WTC11 (cell line): ENCODE data around the gene NT5C3B. TPM values are rescaled to one million over a fixed set of nuclear protein-coding genes. Genes with fewer than 3 reads are reported as not detected.

Source experiments
- ATAC-seq: fragments of 200-7000 bp; cut with Tn5 transposase; 2 replicates; pipeline ENCODE4 v1.10.0; 2021; ENCODE audit warnings: mild to moderate bottlenecking, moderate library complexity
- CTCF ChIA-PET: fragments of 300-600 bp; sonication (Branson Sonifier 250); formaldehyde crosslinking; loops from one replicate; lab custom pipeline; 2021; ENCODE audit warnings: antibody characterized with exemption; lab: Charles Lee
- POLR2A ChIA-PET: fragments of 350-600 bp; sonication (Branson Sonifier 250); formaldehyde crosslinking; loops from one replicate; lab custom pipeline; 2021; ENCODE audit warnings: antibody characterized with exemption; lab: Charles Lee
- DNase-seq: peaks from one replicate; pipeline ENCODE4 v3.0.0; 2021; ENCODE audit warnings: low spot score
- H3K27ac Mint-ChIP-seq: 2 replicates; pipeline ENCODE4 v1.8.0; 2021; ENCODE audit warnings: mixed read lengths
- H3K27me3 Mint-ChIP-seq: 2 replicates; pipeline ENCODE4 v1.8.0; 2021; ENCODE audit warnings: low read depth, mild to moderate bottlenecking, moderate library complexity, mixed read lengths
- H3K36me3 Mint-ChIP-seq: 2 replicates; pipeline ENCODE4 v1.8.0; 2021; ENCODE audit warnings: mixed read lengths
- H3K4me1 Mint-ChIP-seq: 2 replicates; pipeline ENCODE4 v1.8.0; 2022; ENCODE audit warnings: mixed read lengths
- H3K4me3 Mint-ChIP-seq: 2 replicates; pipeline ENCODE4 v1.8.0; 2021; ENCODE audit warnings: mild to moderate bottlenecking, moderate library complexity, mixed read lengths
- H3K9me3 Mint-ChIP-seq: 2 replicates; pipeline ENCODE4 v1.8.0; 2021; ENCODE audit warnings: mixed read lengths
- ETV6 ChIP-seq: sonication (generic); formaldehyde crosslinking; IDR thresholded peaks from 2 replicates; pipeline ENCODE4 v1.8.1; 2022; ENCODE audit warnings: mild to moderate bottlenecking, missing genetic modification reagents
- GABPB1 ChIP-seq: sonication (generic); formaldehyde crosslinking; IDR thresholded peaks from 2 replicates; pipeline ENCODE4 v1.8.1; 2023; ENCODE audit warnings: mild to moderate bottlenecking, missing genetic modification reagents
- GRHL2 ChIP-seq: fragments of 250-450 bp; sonication (Bioruptor Pico); IDR thresholded peaks from 2 replicates; pipeline ENCODE4 v1.8.0; 2022; ENCODE audit warnings: mild to moderate bottlenecking, moderate library complexity; ENCODE audit not compliant: insufficient replicate concordance, severe bottlenecking
- GTF2I ChIP-seq: fragments of 250-450 bp; sonication (Bioruptor Pico); conservative IDR thresholded peaks from 2 replicates; pipeline ENCODE4 v1.4.0; 2021; ENCODE audit warnings: mild to moderate bottlenecking
- JAZF1 ChIP-seq: fragments of 250-450 bp; sonication (Bioruptor Pico); IDR thresholded peaks from 2 replicates; pipeline ENCODE4 v1.9.0; 2021; ENCODE audit warnings: moderate library complexity, mild to moderate bottlenecking, inconsistent platforms
- NFATC4 ChIP-seq: fragments of 250-450 bp; sonication (Bioruptor Pico); IDR thresholded peaks from 2 replicates; pipeline ENCODE4 v1.9.0; 2021; ENCODE audit warnings: mild to moderate bottlenecking
- NFE2L1 ChIP-seq: sonication (generic); formaldehyde crosslinking; IDR thresholded peaks from 2 replicates; pipeline ENCODE4 v1.8.1; 2023; ENCODE audit warnings: missing genetic modification reagents
- SOX15 ChIP-seq: fragments of 250-450 bp; sonication (Bioruptor Pico); IDR thresholded peaks from 2 replicates; pipeline ENCODE4 v1.9.0; 2021; ENCODE audit warnings: mild to moderate bottlenecking
- TP53 ChIP-seq: sonication (generic); formaldehyde crosslinking; IDR thresholded peaks from 2 replicates; pipeline ENCODE4 v1.8.1; 2023; ENCODE audit warnings: mild to moderate bottlenecking, missing genetic modification reagents
- ZNF121 ChIP-seq: sonication (generic); formaldehyde crosslinking; IDR thresholded peaks from 2 replicates; pipeline ENCODE4 v1.8.0; 2023; ENCODE audit warnings: missing genetic modification reagents
- ZNF416 ChIP-seq: fragments of 250-450 bp; sonication (Bioruptor Pico); IDR thresholded peaks from 2 replicates; pipeline ENCODE4 v1.9.0; 2021; ENCODE audit warnings: mild to moderate bottlenecking, inconsistent platforms
- total RNA-seq: library from RNA; stranded (reverse); gene quantifications from 3 replicates; pipeline ENCODE4 v1.2.3, GENCODE V29; 2021
- TF ChIP-seq, protein P1 (sequence below): sonication (generic); formaldehyde crosslinking; IDR thresholded peaks from 2 replicates; pipeline ENCODE4 v1.8.1; 2023; ENCODE audit warnings: mild to moderate bottlenecking, missing genetic modification reagents, moderate library complexity
- TF ChIP-seq, protein P2 (sequence below): sonication (generic); formaldehyde crosslinking; IDR thresholded peaks from 2 replicates; pipeline ENCODE4 v1.8.1; 2023; ENCODE audit warnings: mild to moderate bottlenecking, moderate library complexity, missing genetic modification reagents
- TF ChIP-seq, protein P3 (sequence below): fragments of 250-450 bp; sonication (Bioruptor Pico); IDR thresholded peaks from 2 replicates; pipeline ENCODE4 v1.9.0; 2021; ENCODE audit warnings: mild to moderate bottlenecking
- TF ChIP-seq, protein P4 (sequence below): sonication (generic); formaldehyde crosslinking; conservative IDR thresholded peaks from 2 replicates; pipeline ENCODE4 v1.8.1; 2023; ENCODE audit warnings: mild to moderate bottlenecking, low read depth, missing genetic modification reagents, moderate library complexity
- TF ChIP-seq, protein P5 (sequence below): sonication (generic); formaldehyde crosslinking; IDR thresholded peaks from 2 replicates; pipeline ENCODE4 v1.8.0; 2022; ENCODE audit warnings: mild to moderate bottlenecking, missing genetic modification reagents
- TF ChIP-seq, protein P6 (sequence below): sonication (generic); formaldehyde crosslinking; IDR thresholded peaks from 2 replicates; pipeline ENCODE4 v1.8.1; 2023; ENCODE audit warnings: mild to moderate bottlenecking, missing genetic modification reagents
- TF ChIP-seq, protein P7 (sequence below): sonication (generic); formaldehyde crosslinking; IDR thresholded peaks from 2 replicates; pipeline ENCODE4 v1.8.1; 2022; ENCODE audit warnings: low read depth, missing genetic modification reagents, borderline replicate concordance

The NT5C3B gene
- total RNA-seq, 1 experiment from 2014 or later, result 58.1 TPM

DNA sequence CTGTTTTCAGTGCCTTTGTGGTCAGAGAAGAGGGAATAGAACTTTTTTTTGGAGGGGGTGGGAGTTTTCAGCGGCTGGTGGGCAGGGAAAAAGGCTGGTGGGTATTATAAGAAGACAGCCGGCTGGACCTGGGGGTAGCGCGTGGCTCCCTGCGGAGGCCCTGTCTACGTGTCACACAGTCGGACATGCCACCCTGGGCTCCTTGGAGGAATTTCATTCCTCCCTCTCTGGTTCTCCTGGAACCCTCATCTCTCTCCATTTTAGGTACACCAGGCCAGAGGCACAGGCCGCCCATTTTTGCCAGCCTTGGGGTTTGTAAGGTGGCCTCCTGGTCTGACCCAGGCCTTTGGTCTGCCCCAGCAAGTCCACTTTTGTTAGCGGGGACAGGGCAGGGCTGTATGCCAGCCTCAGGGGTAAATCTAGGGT, 22.3 kb downstream of the NT5C3B start:
- TF ChIP-seq, protein P1, sequence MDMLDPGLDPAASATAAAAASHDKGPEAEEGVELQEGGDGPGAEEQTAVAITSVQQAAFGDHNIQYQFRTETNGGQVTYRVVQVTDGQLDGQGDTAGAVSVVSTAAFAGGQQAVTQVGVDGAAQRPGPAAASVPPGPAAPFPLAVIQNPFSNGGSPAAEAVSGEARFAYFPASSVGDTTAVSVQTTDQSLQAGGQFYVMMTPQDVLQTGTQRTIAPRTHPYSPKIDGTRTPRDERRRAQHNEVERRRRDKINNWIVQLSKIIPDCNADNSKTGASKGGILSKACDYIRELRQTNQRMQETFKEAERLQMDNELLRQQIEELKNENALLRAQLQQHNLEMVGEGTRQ (CRISPR knock-in tag), result no peak
- TF ChIP-seq ETV6 (no peak), ZNF416 (CRISPR knock-in tag) (no peak), GABPB1 (no peak), GRHL2 (CRISPR knock-in tag) (no peak), NFE2L1 (CRISPR knock-in tag) (no peak), GTF2I (CRISPR knock-in tag) (no peak), SOX15 (CRISPR knock-in tag) (no peak), JAZF1 (CRISPR knock-in tag) (no peak), ZNF121 (CRISPR knock-in tag) (no peak), NFATC4 (no peak), TP53 (CRISPR knock-in tag) (no peak)
- TF ChIP-seq, protein P2, sequence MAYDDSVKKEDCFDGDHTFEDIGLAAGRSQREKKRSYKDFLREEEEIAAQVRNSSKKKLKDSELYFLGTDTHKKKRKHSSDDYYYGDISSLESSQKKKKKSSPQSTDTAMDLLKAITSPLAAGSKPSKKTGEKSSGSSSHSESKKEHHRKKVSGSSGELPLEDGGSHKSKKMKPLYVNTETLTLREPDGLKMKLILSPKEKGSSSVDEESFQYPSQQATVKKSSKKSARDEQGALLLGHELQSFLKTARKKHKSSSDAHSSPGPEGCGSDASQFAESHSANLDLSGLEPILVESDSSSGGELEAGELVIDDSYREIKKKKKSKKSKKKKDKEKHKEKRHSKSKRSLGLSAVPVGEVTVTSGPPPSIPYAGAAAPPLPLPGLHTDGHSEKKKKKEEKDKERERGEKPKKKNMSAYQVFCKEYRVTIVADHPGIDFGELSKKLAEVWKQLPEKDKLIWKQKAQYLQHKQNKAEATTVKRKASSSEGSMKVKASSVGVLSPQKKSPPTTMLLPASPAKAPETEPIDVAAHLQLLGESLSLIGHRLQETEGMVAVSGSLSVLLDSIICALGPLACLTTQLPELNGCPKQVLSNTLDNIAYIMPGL, result no peak
- TF ChIP-seq, protein P3, sequence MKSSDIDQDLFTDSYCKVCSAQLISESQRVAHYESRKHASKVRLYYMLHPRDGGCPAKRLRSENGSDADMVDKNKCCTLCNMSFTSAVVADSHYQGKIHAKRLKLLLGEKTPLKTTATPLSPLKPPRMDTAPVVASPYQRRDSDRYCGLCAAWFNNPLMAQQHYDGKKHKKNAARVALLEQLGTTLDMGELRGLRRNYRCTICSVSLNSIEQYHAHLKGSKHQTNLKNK (CRISPR knock-in tag), result no peak
- TF ChIP-seq, protein P4, sequence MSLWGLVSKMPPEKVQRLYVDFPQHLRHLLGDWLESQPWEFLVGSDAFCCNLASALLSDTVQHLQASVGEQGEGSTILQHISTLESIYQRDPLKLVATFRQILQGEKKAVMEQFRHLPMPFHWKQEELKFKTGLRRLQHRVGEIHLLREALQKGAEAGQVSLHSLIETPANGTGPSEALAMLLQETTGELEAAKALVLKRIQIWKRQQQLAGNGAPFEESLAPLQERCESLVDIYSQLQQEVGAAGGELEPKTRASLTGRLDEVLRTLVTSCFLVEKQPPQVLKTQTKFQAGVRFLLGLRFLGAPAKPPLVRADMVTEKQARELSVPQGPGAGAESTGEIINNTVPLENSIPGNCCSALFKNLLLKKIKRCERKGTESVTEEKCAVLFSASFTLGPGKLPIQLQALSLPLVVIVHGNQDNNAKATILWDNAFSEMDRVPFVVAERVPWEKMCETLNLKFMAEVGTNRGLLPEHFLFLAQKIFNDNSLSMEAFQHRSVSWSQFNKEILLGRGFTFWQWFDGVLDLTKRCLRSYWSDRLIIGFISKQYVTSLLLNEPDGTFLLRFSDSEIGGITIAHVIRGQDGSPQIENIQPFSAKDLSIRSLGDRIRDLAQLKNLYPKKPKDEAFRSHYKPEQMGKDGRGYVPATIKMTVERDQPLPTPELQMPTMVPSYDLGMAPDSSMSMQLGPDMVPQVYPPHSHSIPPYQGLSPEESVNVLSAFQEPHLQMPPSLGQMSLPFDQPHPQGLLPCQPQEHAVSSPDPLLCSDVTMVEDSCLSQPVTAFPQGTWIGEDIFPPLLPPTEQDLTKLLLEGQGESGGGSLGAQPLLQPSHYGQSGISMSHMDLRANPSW (CRISPR knock-in tag), result no peak
- TF ChIP-seq, protein P5, sequence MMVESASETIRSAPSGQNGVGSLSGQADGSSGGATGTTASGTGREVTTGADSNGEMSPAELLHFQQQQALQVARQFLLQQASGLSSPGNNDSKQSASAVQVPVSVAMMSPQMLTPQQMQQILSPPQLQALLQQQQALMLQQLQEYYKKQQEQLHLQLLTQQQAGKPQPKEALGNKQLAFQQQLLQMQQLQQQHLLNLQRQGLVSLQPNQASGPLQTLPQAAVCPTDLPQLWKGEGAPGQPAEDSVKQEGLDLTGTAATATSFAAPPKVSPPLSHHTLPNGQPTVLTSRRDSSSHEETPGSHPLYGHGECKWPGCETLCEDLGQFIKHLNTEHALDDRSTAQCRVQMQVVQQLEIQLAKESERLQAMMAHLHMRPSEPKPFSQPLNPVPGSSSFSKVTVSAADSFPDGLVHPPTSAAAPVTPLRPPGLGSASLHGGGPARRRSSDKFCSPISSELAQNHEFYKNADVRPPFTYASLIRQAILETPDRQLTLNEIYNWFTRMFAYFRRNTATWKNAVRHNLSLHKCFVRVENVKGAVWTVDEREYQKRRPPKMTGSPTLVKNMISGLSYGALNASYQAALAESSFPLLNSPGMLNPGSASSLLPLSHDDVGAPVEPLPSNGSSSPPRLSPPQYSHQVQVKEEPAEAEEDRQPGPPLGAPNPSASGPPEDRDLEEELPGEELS, result no peak
- TF ChIP-seq, protein P6, sequence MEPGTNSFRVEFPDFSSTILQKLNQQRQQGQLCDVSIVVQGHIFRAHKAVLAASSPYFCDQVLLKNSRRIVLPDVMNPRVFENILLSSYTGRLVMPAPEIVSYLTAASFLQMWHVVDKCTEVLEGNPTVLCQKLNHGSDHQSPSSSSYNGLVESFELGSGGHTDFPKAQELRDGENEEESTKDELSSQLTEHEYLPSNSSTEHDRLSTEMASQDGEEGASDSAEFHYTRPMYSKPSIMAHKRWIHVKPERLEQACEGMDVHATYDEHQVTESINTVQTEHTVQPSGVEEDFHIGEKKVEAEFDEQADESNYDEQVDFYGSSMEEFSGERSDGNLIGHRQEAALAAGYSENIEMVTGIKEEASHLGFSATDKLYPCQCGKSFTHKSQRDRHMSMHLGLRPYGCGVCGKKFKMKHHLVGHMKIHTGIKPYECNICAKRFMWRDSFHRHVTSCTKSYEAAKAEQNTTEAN, result no peak
- TF ChIP-seq, protein P7, sequence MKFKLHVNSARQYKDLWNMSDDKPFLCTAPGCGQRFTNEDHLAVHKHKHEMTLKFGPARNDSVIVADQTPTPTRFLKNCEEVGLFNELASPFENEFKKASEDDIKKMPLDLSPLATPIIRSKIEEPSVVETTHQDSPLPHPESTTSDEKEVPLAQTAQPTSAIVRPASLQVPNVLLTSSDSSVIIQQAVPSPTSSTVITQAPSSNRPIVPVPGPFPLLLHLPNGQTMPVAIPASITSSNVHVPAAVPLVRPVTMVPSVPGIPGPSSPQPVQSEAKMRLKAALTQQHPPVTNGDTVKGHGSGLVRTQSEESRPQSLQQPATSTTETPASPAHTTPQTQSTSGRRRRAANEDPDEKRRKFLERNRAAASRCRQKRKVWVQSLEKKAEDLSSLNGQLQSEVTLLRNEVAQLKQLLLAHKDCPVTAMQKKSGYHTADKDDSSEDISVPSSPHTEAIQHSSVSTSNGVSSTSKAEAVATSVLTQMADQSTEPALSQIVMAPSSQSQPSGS (CRISPR knock-in tag), result no peak
- CTCF ChIA-PET, result interaction anchor here (1.5 to 4.6 kb wide), 3 partner anchors 12 to 76 kb away, joined by 5 to 91 read pairs (median 46); partner anchors contain the start of gene JUP
- ATAC-seq (no peak), DNase-seq (no peak)
- POLR2A ChIA-PET, result interaction anchor here (4.3 kb wide), 1 partner anchor 29 kb away, joined by 62 read pairs; the partner anchor contains the start of gene JUP
- Mint-ChIP-seq H3K27ac (peak overlapping the region; percentile 60; the same call in 1 of the 2 replicates), H3K9me3 (no peaks in the 10 kb centered on the region), H3K36me3 (peaks cover 22% of the 10 kb centered on the region), H3K4me1 (peaks cover 32% of the 10 kb centered on the region), H3K4me3 (peak overlapping the region; percentile 98), H3K27me3 (peaks cover 7% of the 10 kb centered on the region)
